Fibroblast of skin of right quadriceps (primary cell): ENCODE data around the gene KRT73.

Experiments
- DNase-seq: peaks from one replicate; pipeline ENCODE4 v3.0.0-alpha.2; 2013

KRT73 gene

DNA sequence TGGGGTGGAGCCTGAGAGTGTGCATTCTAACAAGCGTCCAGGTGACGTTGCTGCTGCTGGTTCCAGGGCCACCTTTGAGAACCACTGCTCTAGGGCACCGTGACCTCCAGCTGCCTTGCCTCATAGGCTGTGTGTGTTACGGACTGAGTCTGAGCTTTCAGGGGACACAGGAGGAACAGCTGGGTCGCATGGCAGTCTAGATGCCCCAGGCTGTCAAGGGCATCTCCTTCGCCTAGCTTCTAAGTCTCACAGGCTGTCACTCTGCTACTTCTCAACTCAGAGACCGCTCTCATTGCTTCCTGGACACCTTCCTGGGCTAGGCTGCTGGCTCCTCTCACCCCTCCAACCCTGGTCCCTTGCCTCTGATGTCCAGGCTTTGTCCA is 965 bp downstream of the KRT73 start:
- no peak for DNase-seq

- DNase-seq, result no peak
These were observed 1.5 kb downstream of the KRT73 start for GRCh38 chr12:52616680-52617402.

DNA sequence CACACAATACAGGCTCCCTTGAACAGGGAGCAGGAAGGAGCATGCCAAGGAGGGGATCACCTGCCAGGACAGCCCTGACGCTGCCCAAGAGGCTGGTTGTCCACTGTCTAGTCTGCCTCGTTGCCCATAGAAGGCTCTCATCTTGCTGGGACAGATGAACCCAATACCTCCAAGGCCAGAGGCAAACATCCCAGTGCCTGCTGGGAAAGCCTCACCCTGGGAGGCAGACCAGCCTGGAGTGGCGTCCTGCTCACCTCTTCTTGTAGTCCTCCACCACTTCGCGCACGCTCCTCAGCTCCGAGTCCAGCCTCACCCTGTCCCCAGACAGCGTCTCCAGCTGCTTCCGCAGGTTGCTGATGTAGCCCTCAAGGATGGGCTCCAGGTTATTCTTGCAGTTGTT is 2.4 kb downstream of the KRT73 start:
- DNase-seq, result no peak

DNA sequence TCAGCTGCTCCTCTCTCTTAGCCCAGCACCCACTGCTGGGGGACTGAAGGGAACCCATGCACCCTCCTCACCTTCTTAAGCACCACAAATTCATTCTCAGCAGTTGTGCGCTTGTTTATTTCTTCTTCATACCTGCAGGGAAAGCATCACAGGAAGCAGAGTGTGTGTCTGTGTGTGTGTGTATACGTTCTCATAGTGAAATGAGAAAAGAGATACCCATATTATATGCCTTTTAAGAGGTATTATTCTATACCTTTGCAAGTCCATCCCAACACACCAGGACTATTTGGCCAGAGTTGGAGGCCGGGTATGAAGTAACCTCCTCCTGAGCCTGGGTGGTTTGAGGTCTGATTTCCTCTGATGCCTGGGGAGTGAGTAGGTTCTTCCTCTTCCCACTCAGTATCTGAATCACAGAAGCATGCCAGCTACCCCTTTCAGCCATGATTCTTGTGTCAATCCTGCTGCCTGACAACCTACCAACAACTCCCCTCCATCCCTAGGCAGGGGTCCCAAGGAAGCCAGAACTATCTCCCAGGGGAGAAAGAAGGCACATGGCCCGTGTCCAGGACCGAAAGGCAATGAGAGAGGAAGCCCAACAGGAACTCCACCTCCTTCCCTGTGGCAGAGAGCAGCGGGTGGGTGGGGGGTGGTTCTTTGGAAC is 3.0 kb downstream of the KRT73 start:
- DNase-seq, result no peak

DNA sequence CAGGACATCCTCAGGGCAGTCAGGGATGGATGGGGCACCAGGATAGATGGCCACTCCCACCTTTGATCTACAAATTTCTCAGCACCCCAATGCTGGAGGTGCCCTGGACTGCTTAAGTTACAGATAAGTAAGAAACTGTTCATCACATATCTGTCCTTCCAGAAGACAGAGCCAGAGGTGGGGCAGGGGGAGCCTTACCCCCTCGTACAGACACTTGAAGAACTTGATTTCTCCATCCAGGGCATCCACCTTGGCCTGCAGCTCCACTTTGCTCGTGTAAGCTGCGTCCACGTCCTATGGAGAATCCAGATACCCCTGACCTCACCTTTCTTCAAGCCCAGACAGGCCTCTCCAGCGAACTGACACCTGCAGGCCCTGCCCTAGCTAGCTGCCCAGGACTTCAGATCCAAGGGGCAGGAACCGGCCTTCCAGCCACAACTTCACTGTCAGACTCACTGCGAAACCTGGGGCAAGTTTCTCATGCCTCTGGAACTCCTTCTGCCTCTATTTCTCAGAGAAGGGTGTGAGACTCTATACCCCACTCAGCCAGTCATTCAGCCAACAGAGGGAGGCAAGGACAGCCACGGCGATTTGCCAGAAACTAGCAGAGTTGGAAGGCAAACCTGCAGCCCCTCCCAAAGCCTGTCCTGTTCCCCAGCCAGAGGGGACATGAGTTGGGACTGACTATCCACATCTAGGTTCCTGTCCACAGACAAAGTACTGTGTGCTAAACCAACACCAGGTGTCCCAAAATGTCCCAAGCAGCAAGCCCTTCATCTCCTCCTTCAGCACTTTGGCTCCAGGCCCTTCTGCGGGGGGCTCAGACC is 3.8 kb downstream of the KRT73 start:
- DNase-seq, result no peak

- DNase-seq, result no peak
These were observed 4.9 kb downstream of the KRT73 start for GRCh38 chr12:52613384-52614030.

- no peak for DNase-seq
These were observed 5.7 kb downstream of the KRT73 start for GRCh38 chr12:52612431-52613383.

- DNase-seq, result no peak
These were observed 7.3 kb downstream of the KRT73 start for GRCh38 chr12:52611080-52611468.

DNA sequence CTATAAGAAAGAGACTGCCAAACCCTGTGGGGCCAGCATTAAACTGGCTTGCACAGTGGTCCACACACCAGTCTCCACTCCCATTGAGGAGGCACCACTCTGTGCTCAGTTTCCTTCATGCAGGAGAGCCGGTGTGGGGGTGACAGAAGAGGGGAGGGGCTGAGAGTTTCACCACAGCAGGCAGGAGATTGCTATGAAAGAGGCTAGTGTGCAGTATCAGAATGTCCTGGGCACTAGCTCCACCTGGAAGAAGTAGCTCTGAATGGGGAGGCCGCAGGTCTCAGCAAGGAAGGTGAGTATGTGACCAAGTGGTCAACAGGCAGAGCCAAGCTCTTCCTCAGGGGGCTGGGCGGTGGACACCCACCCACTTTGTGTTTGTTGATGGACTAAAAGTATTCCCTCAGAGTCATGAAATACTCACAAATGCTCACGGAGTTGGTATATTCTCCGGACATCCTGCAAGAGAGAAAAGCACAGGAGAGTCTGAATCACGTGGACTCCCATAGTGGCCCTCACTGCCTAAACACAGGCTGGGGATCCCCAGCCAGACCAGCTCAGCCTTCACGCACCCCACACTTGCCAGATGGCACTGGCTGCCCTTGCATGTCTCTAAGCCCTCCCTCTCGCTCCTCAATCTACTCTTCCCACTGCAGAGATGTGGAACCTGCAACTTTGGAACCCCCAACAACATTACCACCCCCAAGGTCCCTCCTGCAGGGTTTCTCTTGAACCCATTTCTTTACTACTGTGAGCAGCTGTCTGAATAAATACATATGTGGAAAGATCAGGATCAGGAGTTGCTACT is 9.3 kb downstream of the KRT73 start:
- no peak for DNase-seq

- DNase-seq, result no peak
These were observed 10.2 kb downstream of the KRT73 start for GRCh38 chr12:52608161-52608560.

DNA sequence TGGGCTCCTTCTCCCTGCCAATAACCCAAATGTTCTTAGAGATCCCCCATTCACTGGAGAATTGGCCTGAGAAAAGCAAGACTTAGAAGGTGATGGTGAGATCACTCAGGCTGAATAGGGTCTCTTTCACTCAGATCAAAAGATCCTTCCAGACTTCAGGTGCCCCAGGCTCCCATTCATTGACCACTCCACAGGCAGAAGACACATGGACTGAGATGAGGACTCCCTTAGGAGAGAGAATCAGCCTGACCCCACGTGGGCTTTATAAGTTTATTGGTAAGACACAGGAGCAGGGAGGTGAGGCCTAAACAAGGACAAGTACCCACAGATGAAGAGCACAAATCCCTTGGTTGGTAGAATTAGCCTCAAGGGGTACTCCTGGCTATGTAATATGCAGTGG is 11.0 kb downstream of the KRT73 start:
- no peak for DNase-seq

GRCh38 chr12:52606581-52607218 is 11.7 kb downstream of the KRT73 start:
- no peak for DNase-seq

DNA sequence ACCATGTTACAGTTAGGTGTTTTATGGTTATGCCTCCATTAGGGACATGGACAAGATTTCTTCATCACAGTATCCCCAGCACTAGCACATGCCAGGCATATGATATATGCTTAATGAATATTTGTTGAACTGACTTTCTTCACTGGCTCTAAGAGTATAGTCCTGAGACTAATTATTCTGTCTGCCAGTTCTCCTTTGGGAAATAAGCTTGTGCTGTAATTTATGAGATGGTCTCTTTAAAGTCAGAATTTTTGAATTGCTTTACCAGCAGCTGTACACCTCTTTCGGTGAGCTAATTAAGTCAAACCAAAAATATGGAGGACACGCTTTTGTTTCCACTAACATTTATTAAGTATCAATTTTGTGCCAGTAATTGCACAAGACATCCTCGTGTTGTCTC is 12.3 kb downstream of the KRT73 start:
- no peak for DNase-seq

- DNase-seq, result no peak
These were observed 12.8 kb downstream of the KRT73 start for GRCh38 chr12:52605542-52605941.

GRCh38 chr12:52604859-52605258 is 13.5 kb downstream of the KRT73 start:
- no peak for DNase-seq

DNA sequence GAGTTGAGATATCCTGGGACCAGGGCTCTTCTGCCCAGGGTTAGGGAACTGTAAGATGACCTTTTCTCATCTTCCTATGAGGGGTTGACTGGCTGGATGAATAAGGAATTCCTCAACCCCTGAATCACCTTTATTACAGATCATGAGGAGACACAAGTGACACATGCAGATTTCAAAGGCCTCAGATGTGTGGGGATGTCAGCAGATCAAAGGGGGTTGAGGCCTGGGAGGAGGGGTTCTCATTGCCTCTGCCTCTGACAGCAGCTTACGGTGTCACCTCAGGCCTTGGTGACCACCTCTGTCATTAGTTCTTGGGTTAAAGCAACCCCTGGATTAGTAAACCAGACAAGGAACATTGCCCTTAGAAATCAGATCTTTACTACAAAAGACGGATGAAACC is 15.0 kb downstream of the KRT73 start:
- DNase-seq, result no peak

DNA sequence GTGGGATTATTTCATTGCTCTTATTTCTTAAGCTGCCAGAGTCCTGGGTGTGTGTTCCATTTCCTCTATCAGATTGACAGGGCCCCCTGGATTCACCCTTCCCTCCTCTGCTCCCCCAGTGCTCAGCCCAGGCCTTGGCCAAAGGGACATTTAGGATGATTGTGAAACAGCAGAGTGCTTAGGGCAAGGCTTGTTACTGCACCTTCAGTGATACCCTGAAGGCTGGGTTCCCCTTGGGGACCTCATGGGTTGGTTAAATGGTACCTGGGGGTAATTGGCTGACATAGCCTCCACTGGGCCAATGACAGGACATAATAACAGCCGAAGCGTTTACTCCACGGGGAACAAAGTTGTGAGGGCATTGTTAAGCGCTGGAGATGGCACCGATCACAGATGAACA is 15.8 kb downstream of the KRT73 start:
- no peak for DNase-seq

GRCh38 chr12:52601671-52602070 is 16.7 kb downstream of the KRT73 start:
- DNase-seq, result no peak

GRCh38 chr12:52600941-52601481 is 17.3 kb downstream of the KRT73 start, which contains the start of gene KRT72:
Gene KRT72, minus strand, starts transcription at chr12:52601463. Its CDS starts 11 bp downstream, at chr12:52601452.
- DNase-seq, result no peak

DNA sequence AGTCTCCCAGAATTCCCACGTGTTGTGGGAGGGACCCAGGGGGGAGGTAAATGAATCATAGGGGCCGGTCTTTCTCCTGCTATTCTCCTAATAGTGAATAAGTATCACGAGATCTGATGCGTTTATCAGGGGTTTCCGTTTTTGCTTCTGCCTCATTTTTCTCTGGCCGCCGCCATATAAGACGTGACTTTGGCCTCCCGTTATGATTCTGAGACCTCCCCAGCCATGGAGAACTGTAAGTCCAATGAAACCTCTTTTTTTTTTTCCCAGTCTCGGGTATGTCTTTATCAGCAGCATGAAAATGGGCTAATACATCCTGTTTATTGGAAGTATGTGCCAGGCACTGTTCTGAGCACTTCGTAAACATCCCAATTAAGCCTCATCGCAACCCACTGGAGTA is 17.9 kb downstream of the KRT73 start:
- no peak for DNase-seq
